Germinal center (tissue), 1 donor: Measurements from ENCODE around the gene SEC61B.
"Not testable (repeated sequence)": the region's sequence is repeated elsewhere in the genome, so short reads cannot be mapped to it uniquely, and the experiment has no call there.

ENCODE experiments used
- DNase-seq: peaks from one replicate; pipeline ENCODE4 v3.0.0; 2012; ENCODE audit warnings: mixed read lengths, low spot score

The SEC61B gene

DNA sequence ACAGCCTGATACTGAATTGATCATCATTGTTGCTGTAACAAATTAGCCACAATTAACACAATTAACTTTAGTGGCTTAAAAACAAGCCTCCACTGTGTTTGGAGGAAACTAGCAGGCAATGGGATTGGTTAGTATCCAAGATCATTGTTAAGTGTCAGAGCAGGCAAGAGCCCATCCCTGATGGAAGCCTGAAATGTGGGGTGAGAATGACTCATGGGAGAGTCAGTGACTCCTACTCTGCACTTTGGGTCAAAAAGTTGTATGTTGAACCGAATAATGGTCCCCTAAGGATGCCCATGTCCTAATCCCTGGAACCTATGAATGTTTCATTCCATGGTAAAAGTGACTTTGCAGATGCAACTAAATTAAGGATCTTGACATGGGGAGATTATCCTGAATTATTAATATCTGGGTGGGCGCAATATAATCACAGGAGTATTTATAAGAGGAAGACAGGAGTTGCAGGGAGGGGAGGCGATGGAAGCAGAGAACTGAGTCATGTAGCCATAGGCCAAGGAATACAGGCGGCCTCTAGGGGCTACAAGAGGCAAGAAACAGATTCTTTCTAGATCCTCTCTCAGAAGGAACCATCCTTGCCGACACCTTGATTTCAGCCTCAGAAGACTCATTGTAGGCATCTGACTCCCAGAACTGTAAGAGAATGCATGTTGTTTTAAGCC, 29.2 kb upstream of the SEC61B start:
- DNase-seq: no peak

DNA sequence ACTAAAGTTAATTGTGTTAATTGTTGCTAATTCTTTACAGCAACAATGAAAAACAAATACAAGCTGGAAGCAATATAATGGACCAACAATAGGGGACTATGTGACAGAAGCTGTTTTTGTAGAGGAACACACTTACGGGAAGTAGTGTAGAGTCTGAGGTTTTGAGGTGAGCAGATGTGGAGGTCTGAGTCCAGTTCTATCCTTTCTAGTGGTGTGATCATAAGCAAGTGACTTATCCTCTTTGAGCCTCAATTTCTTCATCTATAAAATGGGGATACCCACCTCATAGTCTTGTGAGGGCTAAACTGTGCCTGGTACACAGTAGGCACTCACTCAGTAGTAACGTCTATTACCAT, 28.6 kb upstream of the SEC61B start:
- DNase-seq: no peak

DNA sequence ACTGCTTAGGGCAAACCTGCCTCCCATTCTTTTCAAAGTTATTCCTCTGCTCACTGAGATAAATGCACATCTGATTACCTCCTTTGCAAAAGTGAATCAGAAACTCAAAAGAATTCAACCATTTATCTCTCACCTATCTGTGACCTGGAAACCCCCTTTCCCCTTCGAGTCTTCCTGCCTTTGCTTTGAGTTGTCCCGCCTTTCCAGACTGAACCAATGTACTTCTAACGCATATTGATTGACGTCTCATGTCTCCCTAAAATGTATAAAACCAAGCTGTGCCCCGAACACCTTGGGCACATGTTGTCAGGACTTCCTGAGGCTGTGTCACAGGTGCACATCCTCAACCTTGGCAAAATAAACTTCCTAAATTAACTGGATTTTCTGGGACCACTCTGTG, 25.6 kb upstream of the SEC61B start:
- not testable (repeated sequence) for DNase-seq

DNA sequence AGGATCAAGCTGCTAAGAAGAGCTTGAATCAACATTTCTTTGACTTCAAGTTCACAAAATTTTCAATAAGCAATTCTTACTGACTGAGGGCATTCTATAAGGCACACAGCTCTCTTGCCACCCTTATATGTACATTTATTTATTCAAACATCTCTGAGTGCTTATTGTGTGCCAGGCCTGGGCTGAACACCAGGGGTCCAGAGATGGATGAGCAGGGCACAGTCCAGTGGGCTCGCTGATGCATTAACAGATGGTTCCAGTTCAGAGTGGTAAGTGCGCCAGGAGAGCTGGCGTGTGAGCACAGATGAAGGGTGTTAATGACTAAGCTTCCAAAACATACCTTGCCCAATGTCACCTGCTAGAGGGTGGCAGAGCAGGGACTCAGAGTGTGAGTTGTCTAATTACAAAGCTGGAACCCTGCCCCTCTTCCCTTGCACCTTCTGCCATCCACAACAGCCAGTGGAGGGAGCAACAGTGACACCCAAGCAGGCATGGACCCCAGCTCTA, 24.9 kb upstream of the SEC61B start:
- no peak for DNase-seq

DNA sequence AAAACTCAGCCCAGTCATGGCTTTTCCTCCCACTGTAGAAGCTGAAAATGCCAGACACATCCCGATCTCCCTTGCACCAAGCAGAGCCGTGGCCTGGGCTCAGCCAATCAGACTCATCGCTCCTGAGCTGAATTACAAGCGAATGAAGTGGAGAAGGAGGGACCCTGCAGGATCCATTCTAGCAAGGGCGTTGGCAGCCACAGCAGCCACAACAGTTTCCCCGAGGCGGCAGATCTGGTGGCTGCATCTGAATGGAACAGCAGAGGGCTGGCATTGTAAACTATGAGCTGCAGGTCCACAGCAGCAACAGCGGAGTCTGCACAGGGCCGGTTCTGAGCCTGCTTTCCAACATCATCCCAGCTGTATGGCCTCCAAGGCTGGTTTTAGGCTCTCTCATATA, 24.1 kb upstream of the SEC61B start:
- no peak for DNase-seq

DNA sequence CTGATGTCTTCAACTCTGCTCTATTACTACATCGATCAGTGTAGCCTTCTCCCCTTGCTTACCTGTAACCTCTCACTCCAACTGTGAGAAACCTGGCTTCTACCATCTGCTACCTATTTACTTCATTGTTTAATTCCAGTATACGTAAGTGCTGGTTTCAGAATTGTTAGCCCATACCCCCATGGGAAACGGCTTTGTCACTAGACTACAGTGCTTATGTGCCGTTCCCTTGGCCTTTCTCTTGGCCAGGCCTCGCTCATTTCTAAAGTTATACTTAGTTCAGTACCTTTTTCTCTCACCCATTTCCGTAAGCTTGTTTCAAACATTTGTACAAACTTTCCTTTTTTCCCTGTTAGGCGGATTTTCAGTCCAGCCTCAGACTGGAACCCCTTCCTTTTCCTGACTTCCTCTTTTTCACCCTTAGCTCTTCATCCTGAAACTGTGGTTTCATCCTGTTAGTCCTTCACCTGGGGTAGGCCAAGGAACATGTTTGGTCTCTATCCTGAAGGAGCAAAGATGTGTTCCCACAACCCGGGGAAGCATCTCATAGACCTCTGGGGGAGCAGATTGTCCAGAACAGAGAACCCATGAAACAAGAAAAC, 22.0 kb upstream of the SEC61B start:
- no peak for DNase-seq

DNA sequence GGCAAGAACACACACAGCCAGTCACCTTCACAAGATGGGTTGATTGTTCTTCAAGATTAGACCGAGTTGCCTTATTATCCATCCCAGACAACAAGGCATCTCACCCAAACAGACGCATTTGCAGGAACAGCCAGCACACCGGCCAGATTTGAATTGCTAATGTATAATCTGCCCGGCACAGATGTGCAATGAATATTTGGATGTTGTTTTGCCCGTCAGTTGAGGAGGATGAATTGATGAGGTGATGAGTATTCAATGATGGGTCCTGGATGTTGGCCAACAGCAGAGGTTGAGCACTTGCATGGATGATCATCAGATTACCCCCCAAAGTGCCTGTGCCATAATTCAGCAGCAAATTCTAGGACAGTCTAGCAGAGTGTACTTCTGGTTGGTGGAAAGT, 20.5 kb upstream of the SEC61B start:
- no peak for DNase-seq

DNA sequence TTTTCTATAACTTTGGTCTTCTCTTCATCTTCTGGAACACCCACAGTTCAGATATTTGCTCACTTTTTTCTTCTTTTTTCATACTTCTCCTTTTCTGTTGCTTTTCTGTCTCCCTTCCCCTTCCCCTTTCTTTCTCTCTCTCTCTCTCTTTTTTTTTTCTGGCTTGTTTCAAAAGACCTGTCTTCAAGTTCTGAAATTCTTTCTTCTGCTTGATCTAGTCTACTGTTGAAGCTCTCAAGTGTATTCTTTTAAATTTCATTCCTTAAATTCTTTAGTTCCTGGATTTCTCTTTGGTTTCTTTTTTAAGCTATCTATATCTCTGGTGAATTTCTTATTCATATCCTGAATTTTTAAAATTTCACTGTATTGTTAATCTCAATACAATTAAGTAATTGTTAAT, 11.5 kb upstream of the SEC61B start:
- DNase-seq: no peak

DNA sequence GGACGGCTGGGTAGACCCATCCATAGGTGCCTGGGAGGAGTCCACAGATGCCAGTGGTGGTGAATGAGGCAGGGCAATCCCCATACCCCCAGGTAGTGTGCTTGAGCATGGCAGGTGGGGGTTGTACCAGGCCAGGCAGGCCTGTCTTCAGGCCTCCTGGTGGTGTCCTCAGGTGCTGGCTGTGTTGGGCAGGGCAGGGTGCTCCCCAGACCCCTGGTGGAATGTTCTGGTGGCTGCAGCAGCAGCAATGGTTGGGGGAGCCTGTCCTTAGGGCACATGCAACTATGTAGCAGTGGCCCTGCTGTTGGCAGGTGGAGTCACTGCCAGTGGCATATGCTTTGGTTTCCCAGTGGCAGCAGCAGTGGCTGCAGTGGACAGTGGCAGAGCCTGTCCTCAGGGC, 10.3 kb upstream of the SEC61B start:
- no peak for DNase-seq

DNA sequence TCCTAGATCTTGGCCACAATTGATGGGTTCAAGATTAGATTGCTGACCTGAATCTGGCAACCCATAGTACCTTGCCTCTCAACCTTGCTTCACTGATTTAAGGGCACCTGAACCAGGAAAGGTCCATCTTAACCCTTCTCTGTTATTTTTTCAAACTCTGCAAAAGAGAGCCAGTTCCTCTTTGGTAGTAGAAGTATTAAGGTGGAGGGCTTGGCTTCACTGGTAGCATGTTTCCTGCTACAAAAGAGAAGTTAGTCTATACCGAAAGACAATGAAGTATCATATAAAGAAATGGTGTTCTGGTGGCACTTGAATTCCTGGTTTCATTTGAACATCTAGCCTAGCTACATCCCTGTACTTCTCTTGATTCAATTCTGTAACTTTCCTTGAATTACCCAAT, 8.9 kb upstream of the SEC61B start:
- no peak for DNase-seq

DNA sequence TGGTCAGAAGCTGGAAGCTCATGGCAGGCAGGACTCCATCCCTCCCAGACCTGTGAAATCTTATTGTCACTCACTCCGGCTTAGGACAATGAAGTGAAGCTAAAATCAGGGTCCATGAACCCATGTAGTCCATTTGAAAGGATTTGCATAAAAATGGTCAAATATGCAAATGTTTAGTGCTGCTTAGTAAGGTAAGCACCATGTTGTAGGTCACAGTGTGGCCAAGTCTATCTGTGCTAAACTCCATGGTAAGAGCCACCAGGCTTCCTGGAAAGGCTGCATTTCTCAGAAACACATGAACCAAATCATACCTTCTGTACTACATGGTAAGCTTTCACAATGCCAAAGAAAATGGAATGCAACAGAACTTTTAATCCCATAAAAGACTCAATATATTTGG, 6.0 kb upstream of the SEC61B start:
- DNase-seq: no peak

DNA sequence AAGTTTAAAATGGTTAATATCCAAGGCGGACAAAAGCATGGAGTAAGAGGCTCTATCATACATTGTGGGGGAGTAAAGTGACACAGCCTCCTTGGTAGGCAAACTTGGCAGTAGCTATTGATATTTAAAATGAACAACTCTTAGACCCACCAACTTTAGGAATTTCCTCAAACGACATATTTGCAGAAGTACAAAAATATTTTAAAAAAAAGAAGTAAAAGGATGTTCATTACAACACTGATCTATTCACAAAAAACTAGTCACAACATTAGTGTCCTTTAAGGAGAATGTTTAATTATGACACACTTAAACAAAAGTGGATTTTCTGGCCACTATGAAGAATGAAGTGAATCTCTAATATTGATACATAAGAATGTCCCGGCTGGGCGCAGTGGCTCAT, 2.1 kb upstream of the SEC61B start:
- no peak for DNase-seq

DNA sequence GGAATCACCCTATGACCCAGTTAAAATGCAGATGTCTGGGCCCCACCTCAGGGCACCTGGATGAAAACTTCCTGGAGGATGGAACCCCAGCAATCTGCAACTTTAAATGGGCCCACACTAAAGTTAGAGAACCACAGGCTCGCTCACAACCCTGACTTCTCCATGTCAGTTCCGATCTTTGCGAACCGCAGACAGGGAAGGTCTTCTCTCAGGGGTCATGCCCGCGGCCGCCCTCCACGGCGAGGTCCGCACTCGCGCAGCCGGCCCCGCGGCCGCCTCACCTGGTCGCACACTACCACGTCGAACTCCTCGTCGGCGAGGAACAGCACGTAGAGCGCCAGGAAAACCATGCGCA, 839 bp upstream of the SEC61B start:
- DNase-seq: no peak

DNA sequence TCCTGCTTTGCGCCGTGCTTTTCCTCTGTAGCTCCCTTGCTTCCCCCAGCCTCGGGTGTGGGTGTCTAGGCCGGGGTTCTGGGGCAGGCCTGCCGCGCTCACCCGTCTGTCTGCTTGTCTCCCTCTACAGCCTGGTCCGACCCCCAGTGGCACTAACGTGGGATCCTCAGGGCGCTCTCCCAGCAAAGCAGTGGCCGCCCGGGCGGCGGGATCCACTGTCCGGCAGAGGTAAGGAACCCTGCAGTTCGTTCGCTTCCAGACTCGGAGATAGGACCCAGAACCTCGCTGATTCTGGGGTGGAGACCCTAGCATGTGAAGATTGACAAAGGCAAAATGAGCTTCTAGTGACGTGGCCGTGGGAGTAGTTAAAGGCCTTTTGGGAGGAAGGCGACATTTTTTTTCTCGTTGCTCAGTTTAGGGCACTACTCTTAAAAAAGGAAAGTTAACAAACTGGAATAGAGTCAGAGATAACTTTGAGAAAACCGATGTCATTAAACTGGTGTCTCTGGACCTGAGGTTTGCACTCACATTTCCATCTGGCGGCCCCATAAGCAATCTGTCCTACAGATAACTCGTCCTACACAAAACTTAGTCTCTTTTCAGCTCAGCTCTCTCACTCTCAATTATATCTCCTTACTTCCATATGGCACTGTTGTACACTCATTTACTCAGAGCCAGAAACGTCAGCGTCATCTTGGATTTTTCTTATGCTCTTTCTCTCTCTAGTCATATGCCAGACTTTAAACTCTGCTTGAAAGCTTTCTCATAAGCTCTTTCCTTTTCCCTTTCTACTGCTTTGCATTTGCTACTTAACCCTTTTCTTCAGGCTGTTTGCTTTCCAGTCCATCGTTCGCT, 561 bp downstream of the SEC61B start:
- no peak for DNase-seq

DNA sequence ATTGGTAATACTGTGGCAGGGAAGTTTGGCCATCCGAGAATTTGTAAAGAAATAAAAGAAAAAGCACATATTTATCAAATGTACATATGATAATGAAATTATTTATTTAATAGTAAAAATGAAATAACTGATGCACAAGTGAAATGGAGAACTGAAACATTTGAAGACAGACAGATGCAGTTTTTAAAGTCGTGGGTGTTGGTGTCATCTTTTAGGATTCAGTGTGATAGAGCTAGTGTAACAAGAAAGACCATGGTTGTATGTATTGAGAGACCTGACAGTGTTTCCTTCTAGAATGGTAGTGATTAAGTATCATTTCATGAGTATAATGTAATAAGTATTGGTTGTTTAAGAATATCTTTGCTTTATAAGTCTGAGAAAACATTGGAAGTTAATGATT, 2.4 kb downstream of the SEC61B start:
- no peak for DNase-seq

DNA sequence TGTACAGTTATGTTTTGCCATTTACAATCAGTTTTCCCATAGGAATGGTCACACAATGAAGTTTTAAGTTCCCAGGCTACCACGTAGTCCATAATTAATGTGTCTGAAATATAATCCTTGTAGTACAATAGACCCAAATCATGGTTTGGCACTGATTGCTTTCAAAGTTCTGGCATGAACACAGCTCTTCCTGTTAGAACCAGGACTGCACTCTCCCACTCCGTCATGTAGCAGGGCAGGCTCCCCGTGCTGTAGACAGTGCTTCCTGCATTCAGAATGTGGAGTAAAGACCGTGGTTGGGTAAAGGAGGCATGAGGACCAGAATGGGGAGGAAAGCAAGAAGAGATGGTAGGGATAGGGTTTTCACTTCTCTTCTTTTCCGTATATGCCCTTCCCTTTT, 4.0 kb downstream of the SEC61B start:
- DNase-seq: no peak

DNA sequence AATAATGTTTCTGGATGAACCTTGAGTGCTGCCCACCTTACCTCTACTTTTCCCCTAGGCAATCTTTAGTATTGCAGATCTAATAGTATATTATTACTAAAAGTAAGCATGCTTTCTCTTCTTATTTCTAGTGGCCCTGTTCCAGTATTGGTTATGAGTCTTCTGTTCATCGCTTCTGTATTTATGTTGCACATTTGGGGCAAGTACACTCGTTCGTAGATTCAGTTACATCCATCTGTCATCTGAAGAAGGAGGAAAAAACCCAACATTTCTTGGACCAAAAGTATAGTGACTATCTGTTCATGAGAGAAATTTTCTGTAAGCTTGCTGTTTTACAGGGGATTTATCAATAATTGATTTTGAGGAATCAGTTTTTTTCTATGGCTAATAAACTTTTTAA, 8.1 kb downstream of the SEC61B start:
- DNase-seq: no peak

DNA sequence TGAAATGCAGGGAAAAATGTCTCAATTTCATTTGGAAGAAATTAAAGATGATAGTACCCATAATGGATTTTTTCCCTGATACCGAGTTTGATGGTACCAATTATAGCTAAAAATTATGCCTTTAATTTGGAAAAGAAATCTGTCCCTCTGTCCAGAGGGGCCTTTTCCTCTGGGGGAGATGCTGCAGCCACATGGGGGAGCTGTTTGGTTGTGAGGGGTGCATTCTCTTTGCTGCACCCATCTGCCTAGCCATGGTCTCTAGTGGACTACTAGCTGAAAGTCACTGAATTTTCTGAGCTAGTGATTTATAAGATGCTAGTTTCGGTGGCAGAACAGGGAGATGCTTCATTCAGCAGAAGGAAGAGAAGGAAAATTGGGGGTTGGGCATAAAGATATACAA, 9.6 kb downstream of the SEC61B start:
- peak; percentile 52 for DNase-seq

DNA sequence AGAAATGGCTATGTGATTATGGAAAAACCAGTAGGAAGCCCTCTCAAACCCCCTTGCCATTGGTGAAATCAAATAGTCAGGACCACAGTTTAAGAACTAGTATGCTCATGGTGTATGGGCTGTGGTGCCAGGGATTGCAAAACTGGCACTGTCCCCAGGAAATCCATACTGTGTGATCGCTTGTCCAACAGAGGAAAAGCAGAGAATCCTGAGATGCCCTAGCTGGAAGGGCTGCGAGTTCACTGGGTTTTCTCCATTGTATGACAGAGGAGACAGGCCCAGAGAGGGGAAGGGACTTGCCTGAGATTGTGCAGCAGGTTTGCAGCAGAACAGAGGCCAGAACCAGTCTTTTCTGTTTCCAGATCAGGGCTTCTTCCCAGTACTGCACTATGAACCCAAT, 12.5 kb downstream of the SEC61B start:
- no peak for DNase-seq

DNA sequence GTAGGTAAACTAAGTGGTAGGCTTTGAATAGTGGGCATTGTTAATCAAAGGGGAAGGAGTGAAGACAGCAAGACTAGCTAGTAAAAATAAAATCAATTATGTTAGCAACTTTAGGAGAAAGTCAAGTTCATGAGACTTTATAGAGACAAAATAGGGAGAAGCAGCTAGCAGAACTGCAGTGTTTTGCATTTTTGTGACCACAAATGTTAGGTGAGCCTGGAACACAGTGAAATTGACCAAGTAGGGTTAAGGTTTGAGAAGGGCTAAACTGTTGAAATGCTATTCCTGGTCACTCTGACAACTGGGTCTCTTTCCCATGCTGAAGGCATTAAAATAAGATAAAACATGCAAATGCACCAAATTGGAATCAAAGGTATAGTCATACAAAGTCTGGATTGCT, 13.0 kb downstream of the SEC61B start:
- DNase-seq: no peak

DNA sequence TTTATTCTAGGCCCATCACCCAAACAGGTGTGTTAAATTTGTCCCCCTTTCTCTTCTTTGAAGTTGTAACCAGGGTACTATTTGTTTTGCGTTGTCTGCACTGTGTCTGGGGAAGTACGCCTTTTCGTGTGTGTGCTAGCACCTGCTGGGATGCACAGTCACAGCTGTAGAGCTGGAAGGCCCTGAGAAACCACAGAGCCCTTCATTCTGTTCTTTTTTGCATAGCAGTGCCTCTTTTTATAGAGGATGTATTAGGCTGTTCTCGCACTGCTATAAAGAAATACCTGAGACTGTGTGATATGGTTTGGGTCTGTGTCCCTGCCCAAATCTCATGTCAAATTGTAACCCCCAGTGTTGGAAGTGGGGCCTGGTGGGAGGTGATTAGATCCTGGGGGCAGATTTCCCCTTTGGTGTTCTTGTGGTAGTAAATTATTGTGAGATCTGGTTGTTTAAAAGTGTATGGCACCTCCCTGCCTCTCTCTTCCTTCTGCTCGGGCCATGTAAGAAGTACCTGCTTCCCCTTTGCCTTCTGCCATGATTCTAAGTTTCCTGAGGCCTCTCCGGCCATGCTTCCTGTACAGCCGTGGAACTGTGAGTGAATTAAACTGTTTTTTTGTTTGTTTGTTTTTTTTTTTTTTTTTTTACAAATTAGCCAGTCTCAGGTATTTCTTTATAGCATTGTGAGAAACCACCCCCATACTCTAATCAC, 14.0 kb downstream of the SEC61B start:
- DNase-seq: peak; percentile 80

DNA sequence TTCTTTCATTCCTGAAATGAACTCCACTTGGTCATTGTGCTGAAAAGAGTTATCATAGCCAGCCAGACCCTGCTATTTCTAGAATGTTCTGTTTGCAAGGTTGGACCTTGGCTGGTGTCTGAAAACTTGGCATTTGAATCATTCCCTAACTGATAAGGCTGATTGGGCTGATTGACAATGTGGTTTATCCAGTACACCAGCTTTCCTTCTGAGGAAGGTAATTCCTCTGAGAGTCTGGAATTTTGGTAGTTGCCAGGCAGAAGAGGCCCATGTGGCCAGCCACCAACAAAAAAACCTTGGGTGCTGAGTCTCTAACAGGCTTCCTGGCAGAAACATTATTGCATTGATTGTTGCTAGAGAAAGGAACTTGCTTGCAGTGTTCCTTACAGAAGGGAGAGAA, 15.3 kb downstream of the SEC61B start:
- DNase-seq: no peak

DNA sequence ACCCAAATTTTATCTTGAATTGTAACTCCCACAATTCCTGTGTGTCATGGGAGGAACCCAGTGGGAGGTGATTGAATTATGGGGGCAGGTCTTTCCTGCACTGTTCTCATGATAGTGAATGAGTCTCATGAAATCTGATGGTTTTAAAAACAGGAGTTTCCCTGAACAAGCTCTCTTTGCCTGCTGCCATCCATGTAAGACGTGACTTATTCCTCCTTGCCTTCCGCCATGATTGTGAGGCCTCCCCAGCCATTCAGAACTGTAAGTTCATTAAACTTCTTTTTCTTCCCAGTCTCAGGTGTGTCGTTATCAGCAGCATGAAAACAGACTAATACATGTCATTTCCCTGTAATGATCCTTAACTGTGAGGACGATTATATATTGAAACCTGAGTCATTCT, 15.8 kb downstream of the SEC61B start:
- not testable (repeated sequence) for DNase-seq
